Ishikawa (cell line): ENCODE data around the gene PPP1R9A.

Experiments used
- CEBPB ChIP-seq: IDR thresholded peaks from 2 replicates; pipeline ENCODE4 v1.6.1; 2012
- CREB1 ChIP-seq: IDR thresholded peaks from 2 replicates; pipeline ENCODE4 v1.6.1; 2012; ENCODE audit warnings: low read depth
- EGR1 ChIP-seq: IDR thresholded peaks from 2 replicates; pipeline ENCODE4 v1.6.1; 2012
- EP300 ChIP-seq: IDR thresholded peaks from 2 replicates; pipeline ENCODE4 v1.6.1; 2012; ENCODE audit warnings: borderline replicate concordance
- FOXM1 ChIP-seq: IDR thresholded peaks from 2 replicates; pipeline ENCODE4 v1.6.1; 2012; ENCODE audit warnings: low read depth, borderline replicate concordance
- MAX ChIP-seq: IDR thresholded peaks from 2 replicates; pipeline ENCODE4 v1.6.1; 2012
- NFIC ChIP-seq: IDR thresholded peaks from 2 replicates; pipeline ENCODE4 v1.6.1; 2012
- RAD21 ChIP-seq: IDR thresholded peaks from 2 replicates; pipeline ENCODE4 v1.6.1; 2012; ENCODE audit warnings: low read depth
- REST ChIP-seq: IDR thresholded peaks from 2 replicates; pipeline ENCODE4 v1.6.1; 2012; ENCODE audit warnings: low read depth, mild to moderate bottlenecking
- TAF1 ChIP-seq: IDR thresholded peaks from 2 replicates; pipeline ENCODE4 v1.6.1; 2012; ENCODE audit warnings: low read depth, mild to moderate bottlenecking
- TCF12 ChIP-seq: IDR thresholded peaks from 2 replicates; pipeline ENCODE4 v1.6.1; 2012; ENCODE audit warnings: low read depth
- TEAD4 ChIP-seq: IDR thresholded peaks from 2 replicates; pipeline ENCODE4 v1.6.1; 2012
- USF1 ChIP-seq: IDR thresholded peaks from 2 replicates; pipeline ENCODE4 v1.6.1; 2012
- YY1 ChIP-seq: IDR thresholded peaks from 2 replicates; pipeline ENCODE4 v1.6.1; 2012; ENCODE audit warnings: low read depth
- ZBTB7A ChIP-seq: IDR thresholded peaks from 2 replicates; pipeline ENCODE4 v1.6.1; 2012; ENCODE audit warnings: low read depth

The PPP1R9A gene

GRCh38 chr7:94875201-94875600 is 32.2 kb upstream of the PPP1R9A start:
- no peak for TF ChIP-seq ZBTB7A
- no peak for TF ChIP-seq USF1
- TF ChIP-seq NFIC = no peak
- TF ChIP-seq TCF12 = no peak
- TF ChIP-seq CREB1 = no peak
- no peak for TF ChIP-seq YY1
- no peak for TF ChIP-seq REST
- no peak for TF ChIP-seq CEBPB
- no peak for TF ChIP-seq TAF1
- TF ChIP-seq EP300 = no peak
- no peak for TF ChIP-seq TEAD4
- no peak for TF ChIP-seq MAX
- no peak for TF ChIP-seq RAD21
- TF ChIP-seq EGR1 = no peak
- TF ChIP-seq FOXM1 = no peak

- TF ChIP-seq USF1 = no peak
- TF ChIP-seq FOXM1 = no peak
- no peak for TF ChIP-seq ZBTB7A
- TF ChIP-seq TEAD4 = no peak
- no peak for TF ChIP-seq TAF1
- TF ChIP-seq EP300 = no peak
- TF ChIP-seq MAX = no peak
- TF ChIP-seq YY1 = no peak
- no peak for TF ChIP-seq EGR1
- no peak for TF ChIP-seq TCF12
- TF ChIP-seq NFIC = no peak
- TF ChIP-seq RAD21 = no peak
Observed at GRCh38 chr7:94877731-94878670, 29.4 kb upstream of the PPP1R9A start.

- TF ChIP-seq USF1 = no peak
- no peak for TF ChIP-seq CEBPB
- no peak for TF ChIP-seq EP300
- no peak for TF ChIP-seq YY1
- TF ChIP-seq NFIC = no peak
- TF ChIP-seq ZBTB7A = no peak
- no peak for TF ChIP-seq CREB1
- TF ChIP-seq TAF1 = no peak
- no peak for TF ChIP-seq TEAD4
- TF ChIP-seq FOXM1 = no peak
- TF ChIP-seq MAX = no peak
- no peak for TF ChIP-seq RAD21
- TF ChIP-seq EGR1 = no peak
- TF ChIP-seq REST = no peak
Observed at GRCh38 chr7:94882891-94883290, 24.5 kb upstream of the PPP1R9A start.

GRCh38 chr7:94883616-94884015 is 23.8 kb upstream of the PPP1R9A start:
- TF ChIP-seq ZBTB7A = no peak
- no peak for TF ChIP-seq FOXM1
- TF ChIP-seq EGR1 = no peak
- TF ChIP-seq CEBPB = no peak
- TF ChIP-seq RAD21 = no peak
- no peak for TF ChIP-seq TCF12
- TF ChIP-seq EP300 = no peak
- no peak for TF ChIP-seq MAX
- no peak for TF ChIP-seq YY1
- TF ChIP-seq TAF1 = no peak
- no peak for TF ChIP-seq REST
- TF ChIP-seq NFIC = no peak
